Fibroblast of the aortic adventitia (primary cell): ENCODE measurements around the gene ABCA10. TPM values are rescaled to one million over a fixed set of nuclear protein-coding genes. Genes with fewer than 3 reads are reported as not detected.

Experiments used
- DNase-seq: peaks from one replicate; pipeline ENCODE4 v3.0.0-alpha.2; 2010; ENCODE audit warnings: low read depth
- H3K4me3 ChIP-seq: 2 replicates; pipeline ENCODE4 v1.5.1; 2011; ENCODE audit warnings: low read depth, mild to moderate bottlenecking, control low read depth, low read length, moderate library complexity
- total RNA-seq: library from RNA; depleted of rRNA; stranded (reverse); fragments of >200 nt; gene quantifications from 2 replicates; pipeline ENCODE4 v1.2.3, GENCODE V29; 2012; ENCODE audit warnings: low replicate concordance
- TF ChIP-seq, protein P1 (sequence below): IDR thresholded peaks from 2 replicates; pipeline ENCODE4 v1.5.1; 2011; ENCODE audit warnings: mild to moderate bottlenecking, low read length, control low read depth, inconsistent platforms; ENCODE audit not compliant: insufficient read depth

ABCA10 gene
- total RNA-seq, 1 donor = 2.8 TPM

DNA sequence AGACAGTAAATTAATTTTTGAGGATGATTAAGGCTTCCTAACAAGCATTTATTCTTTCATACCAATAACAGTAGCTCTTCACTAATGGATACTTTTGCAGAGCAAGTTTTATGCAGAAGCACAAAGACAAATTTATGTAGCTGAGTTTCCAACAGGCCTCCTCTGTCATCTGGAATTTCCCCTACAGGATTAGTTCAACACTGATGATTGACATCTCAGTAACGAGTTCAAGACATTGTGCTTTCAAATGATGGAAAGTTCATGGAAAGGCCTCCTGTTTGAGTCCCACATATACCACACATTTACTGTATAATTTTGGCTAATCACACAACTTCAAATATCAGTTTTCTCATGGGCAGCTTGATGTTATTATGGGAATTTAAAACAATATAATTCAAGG, 40.6 kb downstream of the ABCA10 start:
- TF ChIP-seq, protein P1, sequence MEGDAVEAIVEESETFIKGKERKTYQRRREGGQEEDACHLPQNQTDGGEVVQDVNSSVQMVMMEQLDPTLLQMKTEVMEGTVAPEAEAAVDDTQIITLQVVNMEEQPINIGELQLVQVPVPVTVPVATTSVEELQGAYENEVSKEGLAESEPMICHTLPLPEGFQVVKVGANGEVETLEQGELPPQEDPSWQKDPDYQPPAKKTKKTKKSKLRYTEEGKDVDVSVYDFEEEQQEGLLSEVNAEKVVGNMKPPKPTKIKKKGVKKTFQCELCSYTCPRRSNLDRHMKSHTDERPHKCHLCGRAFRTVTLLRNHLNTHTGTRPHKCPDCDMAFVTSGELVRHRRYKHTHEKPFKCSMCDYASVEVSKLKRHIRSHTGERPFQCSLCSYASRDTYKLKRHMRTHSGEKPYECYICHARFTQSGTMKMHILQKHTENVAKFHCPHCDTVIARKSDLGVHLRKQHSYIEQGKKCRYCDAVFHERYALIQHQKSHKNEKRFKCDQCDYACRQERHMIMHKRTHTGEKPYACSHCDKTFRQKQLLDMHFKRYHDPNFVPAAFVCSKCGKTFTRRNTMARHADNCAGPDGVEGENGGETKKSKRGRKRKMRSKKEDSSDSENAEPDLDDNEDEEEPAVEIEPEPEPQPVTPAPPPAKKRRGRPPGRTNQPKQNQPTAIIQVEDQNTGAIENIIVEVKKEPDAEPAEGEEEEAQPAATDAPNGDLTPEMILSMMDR = no peak
- no peak overlapping the region for H3K4me3 ChIP-seq
- no peak for DNase-seq

DNA sequence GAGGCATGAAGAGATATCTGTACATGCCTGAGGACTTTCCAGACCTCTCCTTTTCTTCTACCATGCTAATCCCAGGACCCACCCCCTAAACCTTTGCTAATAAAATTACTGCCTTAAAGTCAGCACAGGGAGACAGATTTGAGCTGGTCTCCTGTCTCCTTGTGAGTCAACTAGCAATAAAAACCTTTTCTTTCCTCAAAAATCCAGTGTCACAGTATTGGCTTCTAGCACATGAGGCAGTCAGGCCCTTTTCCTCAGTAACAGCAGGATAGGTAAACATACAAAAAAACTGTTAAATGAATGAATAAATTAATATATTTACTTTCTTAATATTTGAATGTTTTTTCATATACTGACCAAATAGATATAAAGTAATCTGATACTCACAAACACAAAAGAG, 41.3 kb downstream of the ABCA10 start:
- H3K4me3 ChIP-seq = no peak overlapping the region
- no peak for DNase-seq
- TF ChIP-seq, protein P1 = no peak

DNA sequence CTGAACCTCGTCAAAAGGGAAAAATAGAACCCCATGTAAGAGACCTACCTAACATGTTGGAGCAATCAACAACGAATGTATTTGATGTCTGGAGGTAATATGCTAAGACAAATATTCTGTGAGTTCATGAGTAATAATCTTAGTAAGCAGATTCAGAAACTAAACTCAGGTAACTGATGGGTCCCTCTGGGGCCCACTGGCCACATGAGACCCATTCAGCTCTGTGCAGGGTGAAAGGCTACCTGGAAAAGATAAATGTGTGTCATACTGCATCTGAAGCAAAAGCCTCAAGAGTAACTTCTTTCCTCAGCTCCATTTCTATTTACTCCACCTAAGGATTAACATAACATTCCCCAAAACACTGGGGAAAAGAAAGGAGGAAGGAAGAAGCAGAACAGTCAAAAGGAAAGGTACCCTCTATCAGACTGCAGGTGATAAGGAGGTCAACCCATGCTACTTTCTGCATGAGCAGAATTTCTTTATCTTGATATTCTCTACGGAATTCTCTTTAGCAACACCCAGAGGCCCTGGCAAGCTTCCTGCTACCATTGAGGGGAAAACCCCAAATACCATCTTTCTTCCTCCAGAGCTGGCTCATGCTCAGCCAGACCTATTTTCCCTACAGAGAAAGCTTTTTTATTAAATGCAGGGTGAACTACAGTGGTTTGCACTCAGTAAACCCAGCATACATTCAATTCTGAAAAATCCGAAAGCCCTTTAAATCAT, 49.2 kb downstream of the ABCA10 start:
- DNase-seq = peak; percentile 81
- H3K4me3 ChIP-seq = no peak overlapping the region
- TF ChIP-seq, protein P1 = no peak

DNA sequence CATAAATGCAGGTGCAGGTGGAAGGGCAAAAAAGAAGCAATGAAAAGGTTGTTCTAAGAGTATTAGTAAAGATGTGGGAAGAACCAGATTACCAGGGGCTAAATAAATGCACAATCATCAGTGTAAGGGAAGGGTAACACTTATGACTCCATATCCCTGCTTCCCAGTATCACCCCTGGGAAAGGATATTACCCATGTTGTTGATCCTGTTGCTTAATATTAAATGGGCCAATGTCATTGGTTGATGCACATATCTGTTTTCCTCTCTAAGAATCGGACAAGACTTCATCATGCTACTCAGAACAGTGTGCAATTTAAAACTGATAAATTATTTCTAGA, 52.2 kb downstream of the ABCA10 start:
- TF ChIP-seq, protein P1 = no peak
- H3K4me3 ChIP-seq = no peak overlapping the region
- no peak for DNase-seq

DNA sequence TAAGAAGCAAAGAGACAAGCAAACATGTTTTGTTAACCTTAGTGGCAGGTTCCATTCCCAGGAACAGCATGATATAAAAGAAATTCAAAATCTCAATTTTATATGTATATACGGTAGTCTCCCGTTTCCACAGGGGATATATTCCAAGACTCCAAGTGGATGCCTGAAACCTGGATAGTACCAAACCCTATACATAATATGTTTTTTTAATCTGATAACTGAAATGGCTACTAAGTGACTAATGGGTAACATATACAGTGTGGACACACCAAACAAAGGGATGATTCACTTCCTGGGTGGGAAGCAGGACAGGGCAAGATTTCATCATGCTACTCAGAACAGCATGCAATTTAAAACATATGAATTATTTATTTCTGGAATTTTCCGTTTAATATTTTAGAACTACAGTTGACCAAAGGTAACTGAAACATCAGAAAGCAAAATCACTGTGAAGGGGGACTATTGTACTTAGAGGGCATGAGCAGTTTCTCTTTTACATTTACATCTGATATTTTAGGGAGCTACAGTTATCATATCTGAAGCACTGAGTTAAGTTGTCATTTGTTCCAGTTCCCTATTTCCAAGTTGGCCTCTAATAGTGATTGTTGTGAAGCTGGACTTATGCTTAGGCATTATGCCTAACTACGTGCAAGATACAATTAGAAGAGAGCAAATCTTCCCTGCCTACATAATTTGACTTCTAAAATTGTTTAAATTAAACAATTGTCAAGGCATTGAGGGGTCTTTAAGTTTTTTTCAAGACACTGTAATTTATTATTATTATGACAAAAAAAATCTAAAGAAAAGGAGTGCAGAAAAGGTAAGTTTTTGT, 52.8 kb downstream of the ABCA10 start:
- DNase-seq = peak; percentile 92
- no peak overlapping the region for H3K4me3 ChIP-seq
- TF ChIP-seq, protein P1 = no peak

DNA sequence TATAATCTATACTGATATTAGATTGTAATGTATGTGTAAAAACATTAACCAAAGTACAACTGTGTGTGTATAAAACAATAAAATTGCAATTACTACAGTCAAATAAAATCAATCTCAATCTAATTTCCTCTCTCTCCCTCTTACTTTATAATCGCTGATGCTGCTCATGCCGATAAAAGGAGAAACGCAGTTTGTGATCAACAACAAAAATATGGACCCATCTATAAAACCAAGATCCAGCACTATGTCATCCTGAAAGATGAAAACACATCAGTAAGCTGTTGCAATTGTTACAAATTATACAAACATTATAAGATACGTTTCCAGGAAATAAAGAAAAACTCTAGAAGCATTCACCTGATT, 53.4 kb downstream of the ABCA10 start:
- DNase-seq = no peak
- H3K4me3 ChIP-seq = no peak overlapping the region
- TF ChIP-seq, protein P1 = no peak

DNA sequence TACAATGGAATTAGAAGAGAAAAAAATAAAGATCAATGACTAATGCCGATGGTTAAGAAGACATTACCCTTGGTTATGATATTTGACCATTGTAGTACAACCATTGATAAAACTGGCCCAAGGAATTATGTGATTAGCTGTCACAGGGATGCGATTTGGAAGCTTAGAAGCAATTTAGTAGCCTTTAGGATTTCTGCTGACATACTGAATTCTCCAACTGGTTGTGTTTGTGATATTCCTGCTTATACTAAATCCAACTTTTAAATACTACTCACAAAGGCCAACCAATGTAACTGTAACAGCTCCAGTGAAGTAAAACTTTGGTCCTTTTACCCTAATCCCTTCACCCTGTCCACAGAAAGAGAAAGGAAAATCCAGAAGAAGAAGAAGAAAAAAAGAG, 55.5 kb downstream of the ABCA10 start:
- TF ChIP-seq, protein P1 = no peak

More for the DNA sequence above, 55.5 kb downstream of the ABCA10 start:
- no peak overlapping the region for H3K4me3 ChIP-seq
- no peak for DNase-seq
